GM12875 (cell line): ENCODE data around the gene FOXQ1.
"Not testable (repeated sequence)": the region's sequence is repeated elsewhere in the genome, so short reads cannot be mapped to it uniquely, and the experiment has no call there.

Source experiments
- H3K4me3 ChIP-seq: one replicate; pipeline ENCODE4 v1.5.1; 2011; ENCODE audit warnings: low read depth, low read length, control low read depth
- TF ChIP-seq, protein P1 (sequence below): IDR thresholded peaks from 2 replicates; pipeline ENCODE4 v1.5.1; 2011; ENCODE audit warnings: low read depth, mild to moderate bottlenecking, control low read depth, inconsistent platforms, low read length, moderate library complexity, borderline replicate concordance; ENCODE audit not compliant: insufficient read depth

FOXQ1 gene

DNA sequence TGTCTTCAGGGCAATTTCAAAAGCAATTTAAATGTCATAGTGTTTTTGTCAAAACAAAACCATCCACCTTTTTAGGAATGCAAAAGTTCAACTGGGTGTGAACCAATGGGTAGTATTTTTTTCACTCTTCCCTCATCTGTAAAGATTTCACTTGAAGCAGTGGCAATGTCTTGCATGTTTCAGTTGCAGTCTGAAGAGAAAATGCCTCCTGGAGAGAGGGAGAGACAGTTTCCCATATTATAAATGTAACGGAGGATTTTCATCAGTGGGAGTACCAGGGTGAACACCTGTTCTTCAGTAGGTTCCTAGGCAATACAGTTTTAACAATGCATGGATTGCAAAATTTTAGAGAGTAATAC is 3.3 kb downstream of the FOXQ1 start:
- TF ChIP-seq, protein P1, sequence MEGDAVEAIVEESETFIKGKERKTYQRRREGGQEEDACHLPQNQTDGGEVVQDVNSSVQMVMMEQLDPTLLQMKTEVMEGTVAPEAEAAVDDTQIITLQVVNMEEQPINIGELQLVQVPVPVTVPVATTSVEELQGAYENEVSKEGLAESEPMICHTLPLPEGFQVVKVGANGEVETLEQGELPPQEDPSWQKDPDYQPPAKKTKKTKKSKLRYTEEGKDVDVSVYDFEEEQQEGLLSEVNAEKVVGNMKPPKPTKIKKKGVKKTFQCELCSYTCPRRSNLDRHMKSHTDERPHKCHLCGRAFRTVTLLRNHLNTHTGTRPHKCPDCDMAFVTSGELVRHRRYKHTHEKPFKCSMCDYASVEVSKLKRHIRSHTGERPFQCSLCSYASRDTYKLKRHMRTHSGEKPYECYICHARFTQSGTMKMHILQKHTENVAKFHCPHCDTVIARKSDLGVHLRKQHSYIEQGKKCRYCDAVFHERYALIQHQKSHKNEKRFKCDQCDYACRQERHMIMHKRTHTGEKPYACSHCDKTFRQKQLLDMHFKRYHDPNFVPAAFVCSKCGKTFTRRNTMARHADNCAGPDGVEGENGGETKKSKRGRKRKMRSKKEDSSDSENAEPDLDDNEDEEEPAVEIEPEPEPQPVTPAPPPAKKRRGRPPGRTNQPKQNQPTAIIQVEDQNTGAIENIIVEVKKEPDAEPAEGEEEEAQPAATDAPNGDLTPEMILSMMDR, result no peak
- no peak overlapping the region for H3K4me3 ChIP-seq

DNA sequence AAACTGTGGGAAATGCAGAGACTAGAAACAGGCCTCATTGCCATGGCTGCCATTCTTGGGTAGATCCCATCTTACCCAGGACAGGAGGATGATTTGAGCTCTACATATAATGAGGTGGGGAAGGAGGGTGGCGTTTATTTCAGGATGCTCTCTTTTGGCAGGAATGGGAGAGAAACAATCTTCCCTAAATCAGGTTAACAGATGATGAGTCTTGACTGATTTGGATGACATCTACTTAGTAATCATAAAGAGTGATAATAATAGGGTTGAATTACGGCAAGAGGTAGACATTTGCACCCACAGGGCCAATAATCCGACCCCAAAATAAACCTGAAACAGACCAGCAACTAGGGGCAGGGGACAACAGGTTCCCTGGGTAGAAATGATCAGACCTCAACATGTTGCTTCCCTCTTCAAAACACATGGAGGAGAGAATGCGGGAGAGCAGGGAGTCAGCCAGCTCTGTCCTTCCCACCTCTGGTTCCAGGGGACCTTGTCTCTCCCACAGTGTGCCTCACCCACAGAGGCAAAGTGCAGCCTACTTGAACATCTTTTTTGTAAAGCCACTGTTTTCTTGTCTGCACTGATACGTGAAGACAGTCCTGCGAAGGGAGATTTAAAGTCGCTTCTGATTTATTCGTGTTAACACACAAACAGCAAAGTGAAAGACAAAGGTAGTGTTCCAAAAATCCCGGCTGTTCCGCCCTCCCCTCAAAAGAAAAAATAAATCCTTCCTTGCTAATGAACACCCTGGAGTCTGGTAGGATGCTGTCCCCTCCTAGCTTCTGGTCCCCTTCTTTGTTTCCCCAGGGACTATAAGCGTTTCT is 3.9 kb downstream of the FOXQ1 start:
- TF ChIP-seq, protein P1, result no peak
- no peak overlapping the region for H3K4me3 ChIP-seq

DNA sequence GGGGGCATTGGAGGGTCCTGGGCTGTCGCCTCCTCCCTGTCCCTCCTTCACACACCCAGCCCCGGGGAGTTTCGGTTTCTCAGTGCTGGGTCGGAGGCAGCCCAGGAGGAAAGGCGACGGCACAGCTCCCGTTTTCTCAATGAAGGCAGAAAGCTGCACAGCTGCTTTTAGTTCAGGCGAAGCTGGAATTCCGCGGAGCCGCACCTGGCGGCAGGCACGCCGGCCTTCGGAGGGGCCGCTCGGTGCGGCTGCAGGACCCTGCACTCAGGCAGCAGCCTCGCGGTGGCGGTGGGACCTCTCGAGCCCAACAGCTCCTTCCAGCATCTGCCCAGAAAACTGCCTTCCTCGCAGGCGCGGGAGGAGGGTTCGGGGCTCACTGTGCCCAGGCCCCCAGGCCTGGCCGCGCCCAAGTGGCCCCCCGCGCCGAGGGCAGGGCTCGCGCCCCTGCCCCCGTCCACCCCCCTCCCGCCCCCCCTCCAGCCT is 4.6 kb downstream of the FOXQ1 start:
- TF ChIP-seq, protein P1, result no peak
- H3K4me3 ChIP-seq, result no peak overlapping the region

DNA sequence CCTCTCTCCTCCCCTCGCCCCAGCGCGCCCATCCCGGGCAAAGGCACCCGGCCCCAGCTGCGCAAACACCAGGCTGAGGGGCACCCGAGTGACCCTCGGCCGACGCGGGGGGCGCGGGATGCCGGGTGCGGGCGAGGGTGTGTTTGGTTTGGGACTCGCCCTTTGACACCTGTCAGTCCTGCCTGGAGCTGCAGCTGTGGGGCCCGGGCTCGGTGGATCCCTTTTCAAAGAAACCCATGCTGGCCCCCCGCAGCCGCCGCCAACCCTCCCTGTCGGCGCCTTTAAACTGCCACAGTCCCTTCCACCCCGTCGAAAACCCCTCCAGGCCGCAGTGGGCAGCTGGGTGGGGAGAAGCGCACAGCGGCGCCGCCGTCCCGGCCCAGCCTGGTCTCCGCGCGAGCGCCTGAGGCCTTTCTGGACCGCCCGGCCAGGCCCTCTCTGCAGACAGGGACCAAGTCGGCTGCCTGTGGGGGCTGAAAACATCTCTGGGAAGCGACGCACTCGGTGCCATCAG is 5.5 kb downstream of the FOXQ1 start:
- H3K4me3 ChIP-seq, result no peak overlapping the region
- TF ChIP-seq, protein P1, result no peak

DNA sequence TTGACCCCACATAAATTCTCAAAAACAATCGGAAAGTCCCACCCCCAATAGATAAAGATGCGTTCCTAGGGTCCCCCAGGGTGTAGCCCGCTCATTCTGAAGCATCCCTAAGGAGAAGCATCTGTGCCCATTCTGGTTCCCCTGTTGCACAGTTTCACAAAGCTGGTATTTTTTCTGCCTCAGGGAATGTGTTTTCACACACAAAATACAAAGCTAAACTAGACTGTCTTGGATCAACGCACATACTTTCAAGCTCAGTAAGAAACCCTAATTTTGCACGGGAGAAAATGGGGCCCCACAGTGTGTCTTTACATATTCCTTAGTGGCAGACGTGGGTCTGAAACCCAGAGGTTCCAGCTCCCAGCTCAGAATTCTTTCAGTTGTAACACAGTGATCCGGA is 6.1 kb downstream of the FOXQ1 start:
- TF ChIP-seq, protein P1, result no peak
- no peak overlapping the region for H3K4me3 ChIP-seq

DNA sequence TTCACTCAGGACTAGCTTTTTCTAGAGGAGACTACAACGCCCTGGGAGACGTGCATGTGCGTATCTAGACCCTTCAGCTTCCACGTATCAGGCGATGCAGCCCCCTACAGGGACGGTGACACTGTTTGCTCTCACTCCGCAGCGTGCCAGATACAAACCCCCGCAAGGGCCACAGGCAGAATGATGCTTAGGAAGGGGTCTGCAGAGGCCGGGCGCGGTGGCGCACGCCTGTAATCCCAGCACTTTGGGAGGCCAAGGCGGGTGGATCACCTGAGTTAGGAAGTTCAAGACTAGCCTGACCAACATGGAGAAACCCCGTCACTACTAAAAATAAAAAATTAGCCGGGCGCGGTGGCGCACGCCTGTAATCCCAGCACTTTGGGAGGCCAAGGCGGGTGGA is 6.7 kb downstream of the FOXQ1 start:
- not testable (repeated sequence) for H3K4me3 ChIP-seq

DNA sequence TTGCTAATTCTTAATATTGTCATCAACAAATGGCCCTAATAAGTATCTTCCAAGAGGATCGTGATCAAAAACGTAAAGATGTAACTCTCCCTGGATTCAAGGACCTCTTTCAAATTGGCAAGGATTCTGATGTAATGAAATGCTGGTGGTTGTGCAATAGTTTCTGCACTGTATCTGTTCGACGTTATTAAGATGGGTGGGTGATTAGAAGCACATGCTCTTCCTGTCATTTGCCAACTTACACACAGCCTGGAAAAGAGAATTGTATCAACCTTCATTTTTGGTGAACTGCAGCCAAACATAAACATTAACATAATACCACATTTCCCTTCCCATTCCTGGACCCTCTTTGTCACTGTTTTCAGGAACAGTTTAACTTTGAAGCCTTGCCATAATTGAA is 9.8 kb downstream of the FOXQ1 start:
- H3K4me3 ChIP-seq, result no peak overlapping the region
- TF ChIP-seq, protein P1, result no peak
